GM23338 (cell line): ENCODE results near the gene ZNF19. TPM values are rescaled to one million over a fixed set of nuclear protein-coding genes. Genes with fewer than 3 reads are reported as not detected.

Source experiments
- ATAC-seq: fragments of 200-7000 bp; cut with Tn5 transposase; 3 replicates; pipeline ENCODE4 v1.9.1; 2020
- DNase-seq: peaks from one replicate; pipeline ENCODE4 v3.0.0-alpha.2; 2015; ENCODE audit warnings: low spot score
- H2AFZ ChIP-seq: fragments of 200-600 bp; sonication (generic); 2 replicates; pipeline ENCODE4 v1.8.0; 2016; ENCODE audit warnings: antibody characterized with exemption, mild to moderate bottlenecking, moderate library complexity
- H3F3A ChIP-seq: fragments of 200-600 bp; sonication (generic); replicated peaks from 2 replicates; pipeline ENCODE4 v1.8.0; 2017; ENCODE audit warnings: antibody characterized with exemption, mixed run types, low read depth
- H3K27ac ChIP-seq: fragments of 200-600 bp; sonication (generic); 2 replicates; pipeline ENCODE4 v1.6.1; 2016; ENCODE audit warnings: low read depth
- H3K27me3 ChIP-seq: fragments of 200-600 bp; sonication (generic); 2 replicates; pipeline ENCODE4 v1.8.0; 2016; ENCODE audit warnings: mild to moderate bottlenecking, mixed run types, moderate library complexity; ENCODE audit not compliant: insufficient read depth
- H3K36me3 ChIP-seq: fragments of 200-600 bp; sonication (generic); 2 replicates; pipeline ENCODE4 v1.8.0; 2016; ENCODE audit warnings: mild to moderate bottlenecking; ENCODE audit not compliant: insufficient read depth
- H3K4me1 ChIP-seq: fragments of 200-600 bp; sonication (generic); 2 replicates; pipeline ENCODE4 v1.8.0; 2016; ENCODE audit warnings: mild to moderate bottlenecking, moderate library complexity; ENCODE audit not compliant: insufficient read depth
- H3K4me2 ChIP-seq: fragments of 200-600 bp; sonication (generic); 2 replicates; pipeline ENCODE4 v1.7.1; 2017; ENCODE audit warnings: mixed run types
- H3K4me3 ChIP-seq: fragments of 200-600 bp; sonication (generic); 2 replicates; pipeline ENCODE4 v1.6.1; 2016; ENCODE audit warnings: mixed run types
- H3K79me2 ChIP-seq: fragments of 200-600 bp; sonication (generic); replicated peaks from 2 replicates; pipeline ENCODE4 v1.8.0; 2017; ENCODE audit warnings: mild to moderate bottlenecking; ENCODE audit not compliant: insufficient read depth
- H3K9me2 ChIP-seq: fragments of 200-600 bp; sonication (generic); 2 replicates; pipeline ENCODE4 v1.8.0; 2017; ENCODE audit not compliant: insufficient read depth
- H4K20me1 ChIP-seq: fragments of 200-600 bp; sonication (generic); replicated peaks from 2 replicates; pipeline ENCODE4 v1.8.0; 2017; ENCODE audit warnings: mild to moderate bottlenecking; ENCODE audit not compliant: insufficient read depth
- H3K27ac Mint-ChIP-seq: 2 replicates; pipeline ENCODE4 v1.8.0; 2020; ENCODE audit warnings: inconsistent platforms, mild to moderate bottlenecking, moderate library complexity, mixed read lengths
- H3K27me3 Mint-ChIP-seq: 3 replicates; pipeline ENCODE4 v1.8.0; 2022; ENCODE audit warnings: low read depth, mild to moderate bottlenecking, moderate library complexity, mixed read lengths, inconsistent platforms; ENCODE audit not compliant: insufficient read depth, poor library complexity
- H3K36me3 Mint-ChIP-seq: 3 replicates; pipeline ENCODE4 v1.8.0; 2021; ENCODE audit warnings: low read depth, mild to moderate bottlenecking, inconsistent platforms, moderate library complexity, mixed read lengths
- H3K4me1 Mint-ChIP-seq: 3 replicates; pipeline ENCODE4 v1.8.0; 2020; ENCODE audit warnings: mild to moderate bottlenecking, inconsistent platforms, mixed read lengths
- H3K4me3 Mint-ChIP-seq: 3 replicates; pipeline ENCODE4 v1.8.0; 2021; ENCODE audit warnings: moderate library complexity, mild to moderate bottlenecking, inconsistent platforms, mixed read lengths
- H3K9me3 Mint-ChIP-seq: 3 replicates; pipeline ENCODE4 v1.8.0; 2020; ENCODE audit warnings: moderate library complexity, mild to moderate bottlenecking, inconsistent platforms, mixed read lengths
- CREB1 ChIP-seq: fragments of 250-450 bp; sonication (Bioruptor Pico); IDR thresholded peaks from 2 replicates; pipeline ENCODE4 v1.5.0; 2020; ENCODE audit warnings: low read depth, mild to moderate bottlenecking, moderate library complexity
- CTCF ChIP-seq, 2 experiments: fragments of 200-600 bp in 1 of 2; sonication (generic) in 1 of 2; conservative IDR thresholded peaks; 2 replicates each; pipeline versions ENCODE4 v1.5.1 to v1.6.1; 2016 to 2017; ENCODE audit warnings: antibody characterized with exemption in 2 of 2, low read depth in 2 of 2, mild to moderate bottlenecking in 2 of 2, moderate library complexity in 1 of 2
- ETS1 ChIP-seq: IDR thresholded peaks from 2 replicates; pipeline ENCODE4 v1.6.1; 2016; ENCODE audit warnings: antibody characterized with exemption
- EZH2phosphoT487 ChIP-seq: fragments of 200-600 bp; sonication (generic); IDR thresholded peaks from one replicate; pipeline ENCODE4 v1.8.1; 2018; ENCODE audit warnings: antibody characterized with exemption; ENCODE audit not compliant: unreplicated experiment
- JUNB ChIP-seq: IDR thresholded peaks from one replicate; pipeline ENCODE4 v1.6.1; 2016; ENCODE audit warnings: antibody characterized with exemption; ENCODE audit not compliant: unreplicated experiment
- POLR2AphosphoS5 ChIP-seq: IDR thresholded peaks from 2 replicates; pipeline ENCODE4 v1.6.1; 2016; ENCODE audit warnings: antibody characterized with exemption, low read depth
- REST ChIP-seq: IDR thresholded peaks from one replicate; pipeline ENCODE4 v1.6.1; 2018; ENCODE audit warnings: antibody characterized with exemption; ENCODE audit not compliant: unreplicated experiment
- STAT1 ChIP-seq: IDR thresholded peaks from one replicate; pipeline ENCODE4 v1.6.1; 2016; ENCODE audit warnings: antibody characterized with exemption; ENCODE audit not compliant: unreplicated experiment
- ZNF331 ChIP-seq: fragments of 250-450 bp; sonication (Bioruptor Pico); IDR thresholded peaks from 2 replicates; pipeline ENCODE4 v1.5.0; 2020; ENCODE audit warnings: low read depth, mild to moderate bottlenecking, moderate library complexity
- ZNF462 ChIP-seq: fragments of 250-450 bp; sonication (Bioruptor Pico); IDR thresholded peaks from 2 replicates; pipeline ENCODE4 v1.5.0; 2020; ENCODE audit warnings: mild to moderate bottlenecking, moderate library complexity
- polyA plus RNA-seq: library from polyadenylated mRNA; unstranded; fragments of >200 nt; fragmentation: Nextera tagmentation; extraction: Ambion mirVana; gene quantifications from 2 replicates; pipeline ENCODE4 v1.2.1, GENCODE V29; 2016
- total RNA-seq: library from RNA; depleted of rRNA; stranded (reverse); fragments of >200 nt; shearing (Covaris generic); gene quantifications from 2 replicates; pipeline ENCODE4 v1.2.3, GENCODE V29; 2014

ZNF19 gene
- total and polyA plus RNA-seq, 2 experiments from 2014 or later, result 1.0 to 4.8 TPM

GRCh38 chr16:71472051-71472450, 17.1 kb downstream of the ZNF19 start (continued):
- TF ChIP-seq CREB1, result no peak
- TF ChIP-seq REST, result no peak
- TF ChIP-seq ETS1, result no peak
- TF ChIP-seq POLR2AphosphoS5, result no peak
- TF ChIP-seq ZNF331, result no peak

GRCh38 chr16:71467810-71468209, 21.3 kb downstream of the ZNF19 start:
- Histone ChIP-seq H3K4me1 (no peaks in the 10 kb centered on the region), H3K4me3 (no peak overlapping the region), H4K20me1 (peaks cover 10% of the 10 kb centered on the region), H3K9me2 (no peaks in the 10 kb centered on the region), H3K79me2 (no peaks in the 10 kb centered on the region), H2AFZ (no peak overlapping the region), H3K27ac (no peak overlapping the region), H3K27me3 (no peaks in the 10 kb centered on the region), H3K36me3 (no peaks in the 10 kb centered on the region), H3F3A (no peaks in the 10 kb centered on the region), H3K4me2 (no peak overlapping the region)
- H3K9me3 Mint-ChIP-seq, result no peaks in the 10 kb centered on the region
- H3K4me3 Mint-ChIP-seq, result no peak overlapping the region
- no peaks in the 10 kb centered on the region for H3K4me1 Mint-ChIP-seq
- peak; percentile 94 for ATAC-seq
- H3K27ac Mint-ChIP-seq, result no peak overlapping the region
- peaks cover 6% of the 10 kb centered on the region for H3K27me3 Mint-ChIP-seq
- no peaks in the 10 kb centered on the region for H3K36me3 Mint-ChIP-seq
- peak; percentile 76 for DNase-seq
- TF ChIP-seq JUNB (no peak), CTCF (conservative IDR thresholded peaks at IDR 0.05; ENCODE audit: low read depth in 2 of 2) (no peak), STAT1 (no peak), EZH2phosphoT487 (no peak), REST (peak; percentile 91), ZNF462 (CRISPR knock-in tag) (no peak)
